WTC11 (cell line): ENCODE results near the gene SYNJ2. TPM values are rescaled to one million over a fixed set of nuclear protein-coding genes. Genes with fewer than 3 reads are reported as not detected.

ENCODE experiments used
- ATAC-seq: fragments of 200-7000 bp; cut with Tn5 transposase; 2 replicates; pipeline ENCODE4 v1.10.0; 2021; ENCODE audit warnings: mild to moderate bottlenecking, moderate library complexity
- CTCF ChIA-PET: fragments of 300-600 bp; sonication (Branson Sonifier 250); formaldehyde crosslinking; loops from one replicate; lab custom pipeline; 2021; ENCODE audit warnings: antibody characterized with exemption; lab: Charles Lee
- POLR2A ChIA-PET: fragments of 350-600 bp; sonication (Branson Sonifier 250); formaldehyde crosslinking; loops from one replicate; lab custom pipeline; 2021; ENCODE audit warnings: antibody characterized with exemption; lab: Charles Lee
- DNase-seq: peaks from one replicate; pipeline ENCODE4 v3.0.0; 2021; ENCODE audit warnings: low spot score
- H3K27ac Mint-ChIP-seq: 2 replicates; pipeline ENCODE4 v1.8.0; 2021; ENCODE audit warnings: mixed read lengths
- H3K27me3 Mint-ChIP-seq: 2 replicates; pipeline ENCODE4 v1.8.0; 2021; ENCODE audit warnings: low read depth, mild to moderate bottlenecking, moderate library complexity, mixed read lengths
- H3K36me3 Mint-ChIP-seq: 2 replicates; pipeline ENCODE4 v1.8.0; 2021; ENCODE audit warnings: mixed read lengths
- H3K4me1 Mint-ChIP-seq: 2 replicates; pipeline ENCODE4 v1.8.0; 2022; ENCODE audit warnings: mixed read lengths
- H3K4me3 Mint-ChIP-seq: 2 replicates; pipeline ENCODE4 v1.8.0; 2021; ENCODE audit warnings: mild to moderate bottlenecking, moderate library complexity, mixed read lengths
- H3K9me3 Mint-ChIP-seq: 2 replicates; pipeline ENCODE4 v1.8.0; 2021; ENCODE audit warnings: mixed read lengths
- CREB1 ChIP-seq: sonication (generic); formaldehyde crosslinking; IDR thresholded peaks from 2 replicates; pipeline ENCODE4 v1.8.0; 2023; ENCODE audit warnings: mild to moderate bottlenecking, missing genetic modification reagents
- FOXJ3 ChIP-seq: sonication (generic); formaldehyde crosslinking; IDR thresholded peaks from 2 replicates; pipeline ENCODE4 v1.9.0; 2021; ENCODE audit warnings: missing genetic modification reagents, mild to moderate bottlenecking, borderline replicate concordance
- JAZF1 ChIP-seq: fragments of 250-450 bp; sonication (Bioruptor Pico); IDR thresholded peaks from 2 replicates; pipeline ENCODE4 v1.9.0; 2021; ENCODE audit warnings: moderate library complexity, mild to moderate bottlenecking, inconsistent platforms
- KAT7 ChIP-seq: sonication (generic); formaldehyde crosslinking; IDR thresholded peaks from 2 replicates; pipeline ENCODE4 v1.8.1; 2023; ENCODE audit warnings: missing genetic modification reagents, mild to moderate bottlenecking, borderline replicate concordance
- MYBL2 ChIP-seq: sonication (generic); formaldehyde crosslinking; IDR thresholded peaks from 2 replicates; pipeline ENCODE4 v1.8.1; 2023; ENCODE audit warnings: mild to moderate bottlenecking, moderate library complexity, missing genetic modification reagents
- NR1H2 ChIP-seq: sonication (generic); formaldehyde crosslinking; IDR thresholded peaks from 2 replicates; pipeline ENCODE4 v1.9.0; 2021; ENCODE audit warnings: mild to moderate bottlenecking, moderate library complexity, missing genetic modification reagents
- ZBTB21 ChIP-seq: sonication (generic); formaldehyde crosslinking; IDR thresholded peaks from 2 replicates; pipeline ENCODE4 v1.8.1; 2023; ENCODE audit warnings: mild to moderate bottlenecking, missing genetic modification reagents, borderline replicate concordance
- ZNF396 ChIP-seq: fragments of 250-450 bp; sonication (Bioruptor Pico); IDR thresholded peaks from 2 replicates; pipeline ENCODE4 v1.8.0; 2021; ENCODE audit warnings: mild to moderate bottlenecking, moderate library complexity, borderline replicate concordance
- total RNA-seq: library from RNA; stranded (reverse); gene quantifications from 3 replicates; pipeline ENCODE4 v1.2.3, GENCODE V29; 2021
- TF ChIP-seq, protein P1 (sequence below): sonication (generic); formaldehyde crosslinking; IDR thresholded peaks from 2 replicates; pipeline ENCODE4 v1.8.0; 2022; ENCODE audit warnings: missing genetic modification reagents
- TF ChIP-seq, protein P2 (sequence below): fragments of 250-450 bp; sonication (Bioruptor Pico); IDR thresholded peaks from 2 replicates; pipeline ENCODE4 v1.9.0; 2021; ENCODE audit warnings: mild to moderate bottlenecking
- TF ChIP-seq, protein P3 (sequence below): sonication (generic); formaldehyde crosslinking; IDR thresholded peaks from 2 replicates; pipeline ENCODE4 v1.8.0; 2023; ENCODE audit warnings: mild to moderate bottlenecking, missing genetic modification reagents
- TF ChIP-seq, protein P4 (sequence below): sonication (generic); formaldehyde crosslinking; IDR thresholded peaks from 2 replicates; pipeline ENCODE4 v1.8.0; 2023; ENCODE audit warnings: missing genetic modification reagents, mild to moderate bottlenecking, borderline replicate concordance
- TF ChIP-seq, protein P5 (sequence below): sonication (generic); formaldehyde crosslinking; IDR thresholded peaks from 2 replicates; pipeline ENCODE4 v1.8.1; 2022; ENCODE audit warnings: mild to moderate bottlenecking, missing genetic modification reagents, moderate library complexity, borderline replicate concordance

The SYNJ2 gene
- total RNA-seq, 1 experiment from 2014 or later, result 15.3 TPM

DNA sequence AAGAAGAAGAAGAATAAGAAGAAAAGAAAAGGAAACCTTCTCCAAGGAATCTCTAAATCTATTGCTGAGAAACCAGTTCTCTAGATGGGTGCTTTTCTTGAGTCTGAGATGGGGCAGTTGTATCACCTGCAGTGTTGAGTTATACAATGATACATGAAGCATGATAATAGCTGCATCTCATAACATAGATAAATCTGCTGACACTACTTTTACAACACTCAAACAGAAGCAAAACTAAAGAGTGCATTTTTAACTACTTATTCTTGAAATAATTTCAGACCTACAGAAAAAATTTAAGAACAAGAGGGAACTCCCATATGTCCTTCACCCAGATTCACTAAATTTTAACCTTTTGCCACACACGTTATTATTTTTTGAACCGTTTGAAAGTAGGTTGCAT lies 70.3 kb downstream of the SYNJ2 start (continued):
- TF ChIP-seq, protein P1, sequence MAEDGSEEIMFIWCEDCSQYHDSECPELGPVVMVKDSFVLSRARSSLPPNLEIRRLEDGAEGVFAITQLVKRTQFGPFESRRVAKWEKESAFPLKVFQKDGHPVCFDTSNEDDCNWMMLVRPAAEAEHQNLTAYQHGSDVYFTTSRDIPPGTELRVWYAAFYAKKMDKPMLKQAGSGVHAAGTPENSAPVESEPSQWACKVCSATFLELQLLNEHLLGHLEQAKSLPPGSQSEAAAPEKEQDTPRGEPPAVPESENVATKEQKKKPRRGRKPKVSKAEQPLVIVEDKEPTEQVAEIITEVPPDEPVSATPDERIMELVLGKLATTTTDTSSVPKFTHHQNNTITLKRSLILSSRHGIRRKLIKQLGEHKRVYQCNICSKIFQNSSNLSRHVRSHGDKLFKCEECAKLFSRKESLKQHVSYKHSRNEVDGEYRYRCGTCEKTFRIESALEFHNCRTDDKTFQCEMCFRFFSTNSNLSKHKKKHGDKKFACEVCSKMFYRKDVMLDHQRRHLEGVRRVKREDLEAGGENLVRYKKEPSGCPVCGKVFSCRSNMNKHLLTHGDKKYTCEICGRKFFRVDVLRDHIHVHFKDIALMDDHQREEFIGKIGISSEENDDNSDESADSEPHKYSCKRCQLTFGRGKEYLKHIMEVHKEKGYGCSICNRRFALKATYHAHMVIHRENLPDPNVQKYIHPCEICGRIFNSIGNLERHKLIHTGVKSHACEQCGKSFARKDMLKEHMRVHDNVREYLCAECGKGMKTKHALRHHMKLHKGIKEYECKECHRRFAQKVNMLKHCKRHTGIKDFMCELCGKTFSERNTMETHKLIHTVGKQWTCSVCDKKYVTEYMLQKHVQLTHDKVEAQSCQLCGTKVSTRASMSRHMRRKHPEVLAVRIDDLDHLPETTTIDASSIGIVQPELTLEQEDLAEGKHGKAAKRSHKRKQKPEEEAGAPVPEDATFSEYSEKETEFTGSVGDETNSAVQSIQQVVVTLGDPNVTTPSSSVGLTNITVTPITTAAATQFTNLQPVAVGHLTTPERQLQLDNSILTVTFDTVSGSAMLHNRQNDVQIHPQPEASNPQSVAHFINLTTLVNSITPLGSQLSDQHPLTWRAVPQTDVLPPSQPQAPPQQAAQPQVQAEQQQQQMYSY, result no peak
- no peak for TF ChIP-seq NR1H2 (CRISPR knock-in tag)
- TF ChIP-seq ZNF396, result no peak
- TF ChIP-seq JAZF1 (CRISPR knock-in tag), result no peak
- TF ChIP-seq KAT7, result no peak

DNA sequence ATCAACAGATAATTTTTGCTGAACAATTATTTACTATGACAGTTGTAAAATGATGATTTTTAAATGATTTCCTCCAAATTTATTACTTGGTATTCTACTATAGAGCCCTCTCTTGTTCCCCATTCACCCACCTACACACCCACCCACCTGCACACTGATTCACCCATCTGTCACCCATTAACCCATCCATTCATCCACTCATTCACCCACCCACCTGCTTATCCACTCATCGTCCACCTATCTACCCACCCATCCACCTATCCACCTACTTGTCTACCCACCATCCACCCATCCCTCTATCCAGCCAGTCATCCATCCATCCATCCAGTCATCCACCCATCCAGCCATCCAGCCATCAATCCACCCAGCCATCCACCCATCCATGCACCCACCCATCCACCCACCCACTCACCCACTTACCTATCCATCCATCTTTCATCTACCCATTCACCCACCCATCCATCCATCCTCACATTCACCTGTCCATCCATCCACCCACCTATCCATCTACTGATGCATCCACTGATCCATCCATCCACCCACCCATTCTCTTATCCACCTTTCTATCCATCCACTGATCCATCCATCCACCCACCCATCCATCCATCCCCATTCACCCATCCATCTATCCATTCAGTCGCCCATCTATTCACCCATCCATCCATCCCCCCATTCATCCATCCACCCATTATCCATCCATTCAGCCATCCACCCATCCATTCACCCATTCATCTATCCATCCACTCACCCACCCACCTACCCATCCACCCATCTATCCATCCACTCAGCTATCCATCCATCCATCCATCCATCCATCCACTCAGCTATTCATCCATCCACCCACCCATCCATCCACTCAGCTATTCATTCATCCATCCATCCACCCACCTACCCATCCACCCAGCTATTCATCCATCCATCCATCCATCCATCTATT lies 72.0 kb downstream of the SYNJ2 start:
- CTCF ChIA-PET, result no interaction called here
- Mint-ChIP-seq H3K9me3 (no peaks in the 10 kb centered on the region), H3K36me3 (no peaks in the 10 kb centered on the region), H3K4me3 (no peak overlapping the region), H3K4me1 (peaks cover 5% of the 10 kb centered on the region; the same call in 1 of the 2 replicates), H3K27ac (no peak overlapping the region), H3K27me3 (no peaks in the 10 kb centered on the region)
- TF ChIP-seq MYBL2 (CRISPR knock-in tag) (no peak), ZBTB21 (CRISPR knock-in tag) (no peak), CREB1 (CRISPR knock-in tag) (no peak), FOXJ3 (CRISPR knock-in tag) (no peak)
- TF ChIP-seq, protein P2, sequence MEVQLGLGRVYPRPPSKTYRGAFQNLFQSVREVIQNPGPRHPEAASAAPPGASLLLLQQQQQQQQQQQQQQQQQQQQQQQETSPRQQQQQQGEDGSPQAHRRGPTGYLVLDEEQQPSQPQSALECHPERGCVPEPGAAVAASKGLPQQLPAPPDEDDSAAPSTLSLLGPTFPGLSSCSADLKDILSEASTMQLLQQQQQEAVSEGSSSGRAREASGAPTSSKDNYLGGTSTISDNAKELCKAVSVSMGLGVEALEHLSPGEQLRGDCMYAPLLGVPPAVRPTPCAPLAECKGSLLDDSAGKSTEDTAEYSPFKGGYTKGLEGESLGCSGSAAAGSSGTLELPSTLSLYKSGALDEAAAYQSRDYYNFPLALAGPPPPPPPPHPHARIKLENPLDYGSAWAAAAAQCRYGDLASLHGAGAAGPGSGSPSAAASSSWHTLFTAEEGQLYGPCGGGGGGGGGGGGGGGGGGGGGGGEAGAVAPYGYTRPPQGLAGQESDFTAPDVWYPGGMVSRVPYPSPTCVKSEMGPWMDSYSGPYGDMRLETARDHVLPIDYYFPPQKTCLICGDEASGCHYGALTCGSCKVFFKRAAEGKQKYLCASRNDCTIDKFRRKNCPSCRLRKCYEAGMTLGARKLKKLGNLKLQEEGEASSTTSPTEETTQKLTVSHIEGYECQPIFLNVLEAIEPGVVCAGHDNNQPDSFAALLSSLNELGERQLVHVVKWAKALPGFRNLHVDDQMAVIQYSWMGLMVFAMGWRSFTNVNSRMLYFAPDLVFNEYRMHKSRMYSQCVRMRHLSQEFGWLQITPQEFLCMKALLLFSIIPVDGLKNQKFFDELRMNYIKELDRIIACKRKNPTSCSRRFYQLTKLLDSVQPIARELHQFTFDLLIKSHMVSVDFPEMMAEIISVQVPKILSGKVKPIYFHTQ (CRISPR knock-in tag), result no peak
- TF ChIP-seq, protein P3, sequence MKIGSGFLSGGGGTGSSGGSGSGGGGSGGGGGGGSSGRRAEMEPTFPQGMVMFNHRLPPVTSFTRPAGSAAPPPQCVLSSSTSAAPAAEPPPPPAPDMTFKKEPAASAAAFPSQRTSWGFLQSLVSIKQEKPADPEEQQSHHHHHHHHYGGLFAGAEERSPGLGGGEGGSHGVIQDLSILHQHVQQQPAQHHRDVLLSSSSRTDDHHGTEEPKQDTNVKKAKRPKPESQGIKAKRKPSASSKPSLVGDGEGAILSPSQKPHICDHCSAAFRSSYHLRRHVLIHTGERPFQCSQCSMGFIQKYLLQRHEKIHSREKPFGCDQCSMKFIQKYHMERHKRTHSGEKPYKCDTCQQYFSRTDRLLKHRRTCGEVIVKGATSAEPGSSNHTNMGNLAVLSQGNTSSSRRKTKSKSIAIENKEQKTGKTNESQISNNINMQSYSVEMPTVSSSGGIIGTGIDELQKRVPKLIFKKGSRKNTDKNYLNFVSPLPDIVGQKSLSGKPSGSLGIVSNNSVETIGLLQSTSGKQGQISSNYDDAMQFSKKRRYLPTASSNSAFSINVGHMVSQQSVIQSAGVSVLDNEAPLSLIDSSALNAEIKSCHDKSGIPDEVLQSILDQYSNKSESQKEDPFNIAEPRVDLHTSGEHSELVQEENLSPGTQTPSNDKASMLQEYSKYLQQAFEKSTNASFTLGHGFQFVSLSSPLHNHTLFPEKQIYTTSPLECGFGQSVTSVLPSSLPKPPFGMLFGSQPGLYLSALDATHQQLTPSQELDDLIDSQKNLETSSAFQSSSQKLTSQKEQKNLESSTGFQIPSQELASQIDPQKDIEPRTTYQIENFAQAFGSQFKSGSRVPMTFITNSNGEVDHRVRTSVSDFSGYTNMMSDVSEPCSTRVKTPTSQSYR (CRISPR knock-in tag), result no peak
- TF ChIP-seq, protein P4, sequence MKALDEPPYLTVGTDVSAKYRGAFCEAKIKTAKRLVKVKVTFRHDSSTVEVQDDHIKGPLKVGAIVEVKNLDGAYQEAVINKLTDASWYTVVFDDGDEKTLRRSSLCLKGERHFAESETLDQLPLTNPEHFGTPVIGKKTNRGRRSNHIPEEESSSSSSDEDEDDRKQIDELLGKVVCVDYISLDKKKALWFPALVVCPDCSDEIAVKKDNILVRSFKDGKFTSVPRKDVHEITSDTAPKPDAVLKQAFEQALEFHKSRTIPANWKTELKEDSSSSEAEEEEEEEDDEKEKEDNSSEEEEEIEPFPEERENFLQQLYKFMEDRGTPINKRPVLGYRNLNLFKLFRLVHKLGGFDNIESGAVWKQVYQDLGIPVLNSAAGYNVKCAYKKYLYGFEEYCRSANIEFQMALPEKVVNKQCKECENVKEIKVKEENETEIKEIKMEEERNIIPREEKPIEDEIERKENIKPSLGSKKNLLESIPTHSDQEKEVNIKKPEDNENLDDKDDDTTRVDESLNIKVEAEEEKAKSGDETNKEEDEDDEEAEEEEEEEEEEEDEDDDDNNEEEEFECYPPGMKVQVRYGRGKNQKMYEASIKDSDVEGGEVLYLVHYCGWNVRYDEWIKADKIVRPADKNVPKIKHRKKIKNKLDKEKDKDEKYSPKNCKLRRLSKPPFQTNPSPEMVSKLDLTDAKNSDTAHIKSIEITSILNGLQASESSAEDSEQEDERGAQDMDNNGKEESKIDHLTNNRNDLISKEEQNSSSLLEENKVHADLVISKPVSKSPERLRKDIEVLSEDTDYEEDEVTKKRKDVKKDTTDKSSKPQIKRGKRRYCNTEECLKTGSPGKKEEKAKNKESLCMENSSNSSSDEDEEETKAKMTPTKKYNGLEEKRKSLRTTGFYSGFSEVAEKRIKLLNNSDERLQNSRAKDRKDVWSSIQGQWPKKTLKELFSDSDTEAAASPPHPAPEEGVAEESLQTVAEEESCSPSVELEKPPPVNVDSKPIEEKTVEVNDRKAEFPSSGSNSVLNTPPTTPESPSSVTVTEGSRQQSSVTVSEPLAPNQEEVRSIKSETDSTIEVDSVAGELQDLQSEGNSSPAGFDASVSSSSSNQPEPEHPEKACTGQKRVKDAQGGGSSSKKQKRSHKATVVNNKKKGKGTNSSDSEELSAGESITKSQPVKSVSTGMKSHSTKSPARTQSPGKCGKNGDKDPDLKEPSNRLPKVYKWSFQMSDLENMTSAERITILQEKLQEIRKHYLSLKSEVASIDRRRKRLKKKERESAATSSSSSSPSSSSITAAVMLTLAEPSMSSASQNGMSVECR (CRISPR knock-in tag), result no peak
- TF ChIP-seq, protein P5, sequence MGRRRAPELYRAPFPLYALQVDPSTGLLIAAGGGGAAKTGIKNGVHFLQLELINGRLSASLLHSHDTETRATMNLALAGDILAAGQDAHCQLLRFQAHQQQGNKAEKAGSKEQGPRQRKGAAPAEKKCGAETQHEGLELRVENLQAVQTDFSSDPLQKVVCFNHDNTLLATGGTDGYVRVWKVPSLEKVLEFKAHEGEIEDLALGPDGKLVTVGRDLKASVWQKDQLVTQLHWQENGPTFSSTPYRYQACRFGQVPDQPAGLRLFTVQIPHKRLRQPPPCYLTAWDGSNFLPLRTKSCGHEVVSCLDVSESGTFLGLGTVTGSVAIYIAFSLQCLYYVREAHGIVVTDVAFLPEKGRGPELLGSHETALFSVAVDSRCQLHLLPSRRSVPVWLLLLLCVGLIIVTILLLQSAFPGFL (CRISPR knock-in tag), result no peak
- DNase-seq (no peak), ATAC-seq (no peak)
- POLR2A ChIA-PET, result no interaction called here
